Panc1 (cell line): ENCODE results near the gene KCNIP3. TPM values are rescaled to one million over a fixed set of nuclear protein-coding genes. Genes with fewer than 3 reads are reported as not detected.
A peak's percentile ranks its signal among the peaks of the same experiment; 100 is the strongest.

Source experiments
- ATAC-seq: fragments of 200-7000 bp; cut with Tn5 transposase; 2 replicates; pipeline ENCODE4 v1.9.1; 2020; ENCODE audit warnings: mild to moderate bottlenecking, moderate library complexity
- BruUV-seq: library from RNA; stranded (reverse); fragments of 400-500 nt; replicated peaks from 2 replicates; lab custom pipeline; 2021; lab: Mats Ljungman, UMichigan
- CTCF ChIA-PET: fragments of 300-600 bp; sonication (Branson Sonifier 250); formaldehyde crosslinking; loops from one replicate; lab custom pipeline; 2022; ENCODE audit warnings: antibody characterized with exemption; lab: Charles Lee
- POLR2A ChIA-PET: fragments of 300-600 bp; sonication (Branson Sonifier 250); formaldehyde crosslinking; loops from one replicate; lab custom pipeline; 2022; ENCODE audit warnings: antibody characterized with exemption; lab: Charles Lee
- DNase-seq: peaks from one replicate; pipeline ENCODE4 v3.0.0-alpha.2; 2010; ENCODE audit warnings: low read depth, low spot score
- H3K27ac ChIP-seq: 2 replicates; pipeline ENCODE4 v1.5.1; 2011; ENCODE audit warnings: mild to moderate bottlenecking, low read length, inconsistent platforms
- H3K27me3 ChIP-seq: fragments of 200-500 bp; sonication (Bioruptor generic); 2 replicates; pipeline ENCODE4 v1.6.0; 2014; ENCODE audit warnings: low read length, inconsistent platforms; ENCODE audit not compliant: control insufficient read depth, insufficient read depth
- H3K36me3 ChIP-seq: fragments of 200-500 bp; sonication (Bioruptor generic); 2 replicates; pipeline ENCODE4 v1.5.1; 2014; ENCODE audit warnings: inconsistent platforms, mild to moderate bottlenecking, low read length, moderate library complexity; ENCODE audit not compliant: control insufficient read depth, insufficient read depth
- H3K4me1 ChIP-seq: 2 replicates; pipeline ENCODE4 v1.5.1; 2011; ENCODE audit warnings: inconsistent platforms, mild to moderate bottlenecking, low read length, moderate library complexity; ENCODE audit not compliant: control insufficient read depth, insufficient read depth
- H3K4me3 ChIP-seq, 2 experiments: 2 replicates each; pipeline ENCODE4 v1.5.1; 2011 to 2012; ENCODE audit warnings: low read depth in 2 of 2, low read length in 2 of 2, mild to moderate bottlenecking in 2 of 2, inconsistent platforms in 1 of 2, moderate library complexity in 1 of 2
- H3K9me3 ChIP-seq: fragments of 200-500 bp; sonication (Bioruptor generic); 2 replicates; pipeline ENCODE4 v1.5.1; 2014; ENCODE audit warnings: low read depth, mild to moderate bottlenecking, inconsistent platforms, low read length, moderate library complexity; ENCODE audit not compliant: control insufficient read depth, insufficient read depth
- CTCF ChIP-seq: fragments of 450-650 bp; IDR thresholded peaks from 2 replicates; pipeline ENCODE4 v1.5.1; 2017; ENCODE audit warnings: mild to moderate bottlenecking
- POLR2AphosphoS5 ChIP-seq: IDR thresholded peaks from 2 replicates; pipeline ENCODE4 v1.6.1; 2012; ENCODE audit warnings: mild to moderate bottlenecking, low read depth, low read length, moderate library complexity
- REST ChIP-seq, 2 experiments: IDR thresholded peaks; 2 replicates each; pipeline ENCODE4 v1.6.1; 2011 to 2012; ENCODE audit warnings: low read depth in 2 of 2, control low read depth in 1 of 2, low read length in 1 of 2, mild to moderate bottlenecking in 1 of 2, moderate library complexity in 1 of 2; ENCODE audit not compliant: insufficient read depth in 1 of 2
- SIN3A ChIP-seq: IDR thresholded peaks from 2 replicates; pipeline ENCODE4 v1.6.1; 2012; ENCODE audit warnings: low read depth, mild to moderate bottlenecking, low read length, moderate library complexity, borderline replicate concordance; ENCODE audit not compliant: insufficient read depth
- TCF7L2 ChIP-seq: IDR thresholded peaks from 2 replicates; pipeline ENCODE4 v1.6.1; 2011; ENCODE audit warnings: mild to moderate bottlenecking, low read depth, low read length, inconsistent platforms
- in situ Hi-C: cut with HindIII; loops from 2 replicates; pipeline ENCODE4 v1.10.0; 2016; ENCODE audit warnings: low sequenced_read_pairs, low pct_unique_long_range_greater_than_20kb
- intact Hi-C: fragments of 100-400 bp; cut with micrococcal nuclease; formaldehyde crosslinking; loops from one replicate; pipeline ENCODE4 v1.10.0; 2022; ENCODE audit not compliant: unreplicated experiment
- total RNA-seq: library from RNA; stranded (reverse); gene quantifications from one replicate; pipeline ENCODE4 v1.2.1, GENCODE V29; 2021; ENCODE audit not compliant: unreplicated experiment

KCNIP3 gene
- total RNA-seq, 1 experiment from 2014 or later, result 17.5 TPM

- DNase-seq (no peak), ATAC-seq (no peak)
- Histone ChIP-seq H3K27me3 (no peaks in the 10 kb centered on the region), H3K27ac (no peak overlapping the region), H3K9me3 (no peaks in the 10 kb centered on the region), H3K4me1 (no peaks in the 10 kb centered on the region), H3K4me3 (no peak overlapping the region), H3K36me3 (no peaks in the 10 kb centered on the region)
- POLR2A ChIA-PET, result no interaction called here
- TF ChIP-seq SIN3A, result no peak
- TF ChIP-seq POLR2AphosphoS5, result no peak
- TF ChIP-seq TCF7L2, result no peak
- no peak for TF ChIP-seq CTCF
- no peak for TF ChIP-seq REST (IDR thresholded peaks at IDR 0.05; ENCODE audit: insufficient read depth in 1 of 2, low read depth in 2 of 2, low read length in 1 of 2)
- CTCF ChIA-PET, result interaction anchor here (0.6 kb wide), 2 partner anchors 263 to 486 kb away, joined by 3 to 6 read pairs; no protein-coding TSS in a partner anchor
- intact Hi-C loops (no loop called here), in situ Hi-C loops (no loop called here)
- no TSS peak for BruUV-seq
Observed at GRCh38 chr2:95393901-95394300, 96.8 kb downstream of the KCNIP3 start.

- intact Hi-C loops, result no loop called here
- TF ChIP-seq SIN3A (no peak), POLR2AphosphoS5 (no peak), REST (IDR thresholded peaks at IDR 0.05; ENCODE audit: insufficient read depth in 1 of 2, low read depth in 2 of 2, low read length in 1 of 2) (no peak), TCF7L2 (no peak), CTCF (no peak)
- Histone ChIP-seq H3K9me3 (no peaks in the 10 kb centered on the region), H3K27ac (no peak overlapping the region), H3K4me3 (no peak overlapping the region), H3K27me3 (no peaks in the 10 kb centered on the region), H3K4me1 (0 out of 2 replicates have a peak, but pooled peaks cover 2% of the 10 kb centered on the region), H3K36me3 (no peaks in the 10 kb centered on the region; the same call in 1 of the 2 replicates)
- ATAC-seq (no peak), DNase-seq (no peak)
- in situ Hi-C loops, result no loop called here
- ChIA-PET CTCF (no interaction called here), POLR2A (no interaction called here)
- BruUV-seq, result TSS peak; percentile 58
Observed at GRCh38 chr2:95399061-95399460, 101.9 kb downstream of the KCNIP3 start.
